Prostate gland (tissue), 2 donors: ENCODE measurements around the gene DCLK2.

ENCODE experiments used
- POLR2A ChIP-seq: fragments of 450-650 bp; IDR thresholded peaks from one replicate; pipeline ENCODE4 v1.6.1; 2016; ENCODE audit warnings: antibody characterized with exemption, mild to moderate bottlenecking
- POLR2AphosphoS5 ChIP-seq: sonication (generic); formaldehyde crosslinking; IDR thresholded peaks from one replicate; pipeline ENCODE4 v1.6.1; 2017; ENCODE audit warnings: antibody characterized with exemption
- TF ChIP-seq, protein P1 (sequence below), 4 experiments: fragments of 200-600 bp in 2 of 4; fragments of 450-650 bp in 2 of 4; sonication (generic) in 2 of 4; IDR thresholded peaks; 1 replicate in 3 of 4; 2 replicates in 1 of 4; pipeline ENCODE4 v1.5.1; 2016 to 2019; ENCODE audit warnings: antibody characterized with exemption in 4 of 4, mild to moderate bottlenecking in 2 of 4, moderate library complexity in 2 of 4

- TF ChIP-seq, protein P1, sequence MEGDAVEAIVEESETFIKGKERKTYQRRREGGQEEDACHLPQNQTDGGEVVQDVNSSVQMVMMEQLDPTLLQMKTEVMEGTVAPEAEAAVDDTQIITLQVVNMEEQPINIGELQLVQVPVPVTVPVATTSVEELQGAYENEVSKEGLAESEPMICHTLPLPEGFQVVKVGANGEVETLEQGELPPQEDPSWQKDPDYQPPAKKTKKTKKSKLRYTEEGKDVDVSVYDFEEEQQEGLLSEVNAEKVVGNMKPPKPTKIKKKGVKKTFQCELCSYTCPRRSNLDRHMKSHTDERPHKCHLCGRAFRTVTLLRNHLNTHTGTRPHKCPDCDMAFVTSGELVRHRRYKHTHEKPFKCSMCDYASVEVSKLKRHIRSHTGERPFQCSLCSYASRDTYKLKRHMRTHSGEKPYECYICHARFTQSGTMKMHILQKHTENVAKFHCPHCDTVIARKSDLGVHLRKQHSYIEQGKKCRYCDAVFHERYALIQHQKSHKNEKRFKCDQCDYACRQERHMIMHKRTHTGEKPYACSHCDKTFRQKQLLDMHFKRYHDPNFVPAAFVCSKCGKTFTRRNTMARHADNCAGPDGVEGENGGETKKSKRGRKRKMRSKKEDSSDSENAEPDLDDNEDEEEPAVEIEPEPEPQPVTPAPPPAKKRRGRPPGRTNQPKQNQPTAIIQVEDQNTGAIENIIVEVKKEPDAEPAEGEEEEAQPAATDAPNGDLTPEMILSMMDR (IDR thresholded peaks at IDR 0.05) = no peak
- TF ChIP-seq POLR2A (no peak), POLR2AphosphoS5 (no peak)
Measured at GRCh38 chr4:150224896-150225591, 146.8 kb downstream of the DCLK2 start.
